HS-5 (cell line): ENCODE results near the gene OCLN.
"Not testable (repeated sequence)": the region's sequence is repeated elsewhere in the genome, so short reads cannot be mapped to it uniquely, and the experiment has no call there.

Source experiments
- DNase-seq: peaks from one replicate; pipeline ENCODE4 v3.0.0-alpha.2; 2012; ENCODE audit warnings: low read depth

Gene OCLN

GRCh38 chr5:69528035-69528434 is 35.4 kb downstream of the OCLN start:
- DNase-seq, result no peak

DNA sequence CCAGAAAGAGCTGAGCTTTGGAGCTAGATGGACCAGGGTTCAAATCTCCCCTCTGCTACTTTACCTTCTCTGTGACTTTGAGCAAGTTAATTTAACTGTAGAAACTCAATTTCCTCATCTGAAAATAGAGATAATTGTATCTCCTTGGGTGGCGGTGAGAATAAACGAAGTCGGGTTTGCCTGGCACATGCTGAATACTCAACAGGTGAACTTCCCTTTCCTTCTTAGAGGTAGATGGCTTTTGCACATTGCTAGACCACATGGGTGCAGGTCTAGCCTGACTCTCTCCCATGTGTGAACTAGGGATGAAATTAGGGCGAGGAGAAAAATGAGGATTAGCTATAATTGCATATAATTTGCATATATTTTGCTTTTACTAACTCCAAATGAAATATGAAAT is 36.0 kb downstream of the OCLN start:
- no peak for DNase-seq

GRCh38 chr5:69530561-69531405 is 38.2 kb downstream of the OCLN start:
- DNase-seq, result no peak

GRCh38 chr5:69531406-69531801 is 38.8 kb downstream of the OCLN start:
- no peak for DNase-seq

- DNase-seq, result not testable (repeated sequence)
Observed at GRCh38 chr5:69537911-69538310, 45.3 kb downstream of the OCLN start.

GRCh38 chr5:69538735-69539134 is 46.1 kb downstream of the OCLN start:
- not testable (repeated sequence) for DNase-seq

- not testable (repeated sequence) for DNase-seq
Observed at GRCh38 chr5:69541347-69541746, 48.8 kb downstream of the OCLN start.

DNA sequence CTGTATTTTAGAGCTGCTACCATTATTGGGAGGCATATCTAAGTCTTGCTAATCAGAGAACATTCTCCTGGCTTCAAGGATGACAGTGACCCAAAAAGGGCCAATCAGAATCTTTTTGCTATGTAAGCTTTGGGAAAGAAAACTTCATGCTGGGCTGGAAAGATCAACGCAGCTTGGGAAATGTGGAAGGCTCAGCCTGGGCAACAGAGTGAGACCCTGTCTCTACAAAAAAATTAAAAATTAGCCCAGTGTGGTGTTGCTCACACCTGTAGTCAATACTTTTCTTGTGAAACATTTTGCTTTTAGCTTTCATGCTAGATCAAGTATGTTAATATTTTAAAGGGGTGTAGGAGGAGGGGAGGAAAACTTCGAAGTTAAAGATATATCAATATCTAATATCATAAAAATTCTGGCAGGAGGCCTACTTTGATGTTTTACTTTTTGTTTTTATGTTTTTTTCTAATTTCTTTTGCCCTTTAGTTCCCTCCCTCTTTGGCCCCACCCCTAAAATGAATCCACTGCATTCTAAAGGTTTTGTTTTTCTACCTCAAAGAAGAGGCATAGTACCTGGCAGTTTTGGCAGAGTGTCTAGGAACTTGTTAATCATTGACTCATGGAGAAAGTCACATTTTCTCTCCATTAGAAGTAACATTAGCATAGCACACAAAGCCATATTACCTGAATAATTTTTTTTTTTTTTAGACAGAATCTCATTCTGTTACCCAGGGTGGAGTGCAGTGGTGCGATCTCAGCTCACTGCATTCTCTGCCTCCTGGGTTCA is 50.4 kb downstream of the OCLN start:
- DNase-seq, result not testable (repeated sequence)

GRCh38 chr5:69544602-69545001 is 52.0 kb downstream of the OCLN start:
- DNase-seq, result not testable (repeated sequence)

GRCh38 chr5:69559908-69560330 is 67.3 kb downstream of the OCLN start, which contains the start of gene GTF2H2C:
TSS of gene GTF2H2C (plus strand) at chr5:69560191. CDS start at chr5:69565133, 4,942 bp downstream.
- peak; percentile 35 for DNase-seq

DNA sequence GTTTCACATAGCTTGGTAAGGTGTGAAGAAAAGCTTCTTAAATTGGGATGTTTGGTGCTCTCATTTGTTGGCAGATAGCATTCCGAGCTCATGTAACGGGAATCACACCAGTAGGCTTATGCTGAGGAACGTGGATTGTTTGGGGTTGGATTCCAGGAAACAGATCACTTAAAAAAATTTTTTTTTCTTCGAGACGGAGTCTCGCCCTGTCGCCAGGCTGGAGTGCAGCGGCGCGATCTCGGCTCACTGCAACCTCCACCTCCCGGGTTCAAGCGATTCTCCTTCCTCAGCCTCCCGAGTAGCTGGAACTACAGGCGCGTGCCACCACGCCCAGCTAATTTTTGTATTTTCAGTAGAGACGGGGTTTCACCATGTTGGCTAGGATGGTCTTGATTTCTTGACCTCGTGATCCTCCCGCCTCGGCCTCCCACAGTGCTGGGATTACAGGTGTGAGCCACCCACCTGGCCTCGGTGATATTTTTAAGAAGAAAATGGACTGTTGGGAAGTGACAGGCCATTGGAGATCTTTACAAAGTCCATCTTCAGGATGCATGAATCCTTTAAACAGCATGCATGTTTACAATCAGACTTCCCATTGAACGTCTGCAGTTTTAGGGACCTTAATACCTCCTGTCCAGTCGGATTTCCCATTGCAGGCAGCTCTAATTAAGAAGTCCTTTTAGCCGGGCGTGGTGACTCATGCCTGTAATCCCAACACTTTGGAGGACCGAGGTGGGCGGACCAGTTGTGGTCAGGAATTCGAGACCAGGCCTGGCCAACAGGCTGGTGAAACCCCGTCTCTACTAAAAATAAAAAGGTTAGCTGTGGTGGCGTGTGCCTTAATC is 68.2 kb downstream of the OCLN start:
- DNase-seq, result not testable (repeated sequence)

GRCh38 chr5:69566172-69566571 is 73.6 kb downstream of the OCLN start:
- DNase-seq, result not testable (repeated sequence)

GRCh38 chr5:69568072-69568471 is 75.5 kb downstream of the OCLN start:
- not testable (repeated sequence) for DNase-seq

DNA sequence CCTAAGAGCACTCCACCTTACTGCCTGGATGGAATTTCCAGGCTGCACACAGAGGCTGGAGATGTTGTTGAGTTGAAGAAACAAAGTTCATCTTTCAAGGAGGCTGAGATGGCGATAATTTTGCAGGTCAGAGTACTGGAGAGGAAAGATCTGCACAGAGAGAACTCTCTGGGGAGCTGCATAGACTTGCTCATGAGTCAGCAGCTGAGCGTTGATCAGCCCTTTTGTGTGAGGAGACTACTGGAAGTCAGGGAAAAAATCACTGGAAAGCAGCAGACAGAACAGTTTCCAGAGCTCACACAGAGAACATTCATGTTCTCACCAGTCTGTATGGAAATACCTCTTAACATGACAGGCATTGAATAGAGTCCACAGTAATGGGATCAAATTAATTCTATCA is 90.8 kb downstream of the OCLN start:
- not testable (repeated sequence) for DNase-seq

DNA sequence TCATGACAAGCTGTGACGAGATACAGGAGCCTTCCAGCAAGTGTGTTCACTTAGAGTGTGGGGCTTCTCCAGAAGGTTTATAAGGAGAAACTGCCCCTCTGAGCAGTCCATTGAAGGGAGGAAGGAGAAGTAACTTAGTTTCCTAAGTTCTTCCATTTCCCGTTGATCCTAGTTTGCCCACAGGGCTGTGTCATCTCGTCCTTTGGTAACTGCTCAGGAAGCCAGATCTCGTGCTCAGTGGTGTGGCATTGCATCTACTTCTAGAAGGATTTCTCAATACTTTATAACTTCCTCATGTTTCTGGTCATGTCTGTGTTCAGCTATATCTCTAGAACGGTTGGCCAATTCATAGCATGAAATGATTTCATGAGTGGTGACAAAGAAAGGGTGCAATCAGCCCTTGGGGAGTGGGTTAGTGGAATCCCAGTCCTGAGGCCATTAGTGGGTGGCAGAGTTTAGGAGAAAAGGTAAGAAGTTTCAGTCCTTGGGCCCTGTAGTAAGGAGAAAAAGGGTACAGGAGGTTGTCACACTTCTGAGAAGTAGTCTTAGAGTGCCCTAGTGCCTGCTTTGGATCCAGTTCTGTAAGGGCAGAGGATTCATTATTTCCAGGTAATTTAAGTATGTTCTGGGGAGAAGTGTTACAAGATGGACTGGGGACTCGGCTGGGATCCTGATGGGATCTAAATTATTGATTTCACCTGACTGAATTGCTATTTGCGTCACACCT is 103.7 kb downstream of the OCLN start:
- DNase-seq, result not testable (repeated sequence)

GRCh38 chr5:69601947-69602346 is 109.4 kb downstream of the OCLN start:
- not testable (repeated sequence) for DNase-seq

DNA sequence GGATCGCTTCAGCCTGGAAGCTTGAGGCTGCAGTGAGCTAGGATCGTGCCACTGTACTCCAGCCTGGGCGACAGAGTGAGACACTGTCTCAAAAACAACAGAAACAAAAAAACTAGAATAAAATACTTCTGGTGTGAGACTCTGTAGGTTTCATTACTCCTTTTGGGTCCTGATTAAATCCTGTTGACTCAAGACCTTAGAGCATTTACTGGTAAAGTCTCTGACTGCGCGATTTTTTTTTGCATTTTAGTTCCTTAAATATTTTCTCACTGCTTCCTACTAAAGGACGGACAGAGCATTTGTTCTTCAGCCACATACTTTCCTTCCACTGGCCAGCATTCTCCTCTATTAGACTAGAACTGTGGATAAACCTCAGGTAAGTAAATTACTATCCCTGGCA is 114.2 kb downstream of the OCLN start:
- not testable (repeated sequence) for DNase-seq
